ENCODE measurements around the gene PPP1R1C. TPM values are rescaled to one million over a fixed set of nuclear protein-coding genes. Genes with fewer than 3 reads are reported as not detected.

The PPP1R1C gene
- total RNA-seq, 1 donor from 2014 or later: 13.8 TPM

- H3K36me3 Mint-ChIP-seq (ENCODE audit: unreplicated experiment): no peaks in the 10 kb centered on the region
- no peak for TF ChIP-seq CTCF (IDR thresholded peaks at IDR 0.05; ENCODE audit: partially characterized antibody, unreplicated experiment)
- no peaks in the 10 kb centered on the region for H3K9me3 Mint-ChIP-seq (ENCODE audit: unreplicated experiment)
- no peak overlapping the region for H3K27ac Mint-ChIP-seq (ENCODE audit: unreplicated experiment)
- no peak for DNase-seq
- H3K4me1 Mint-ChIP-seq (ENCODE audit: low read depth, unreplicated experiment): no peaks in the 10 kb centered on the region
- H3K27me3 Mint-ChIP-seq (ENCODE audit: unreplicated experiment): no peaks in the 10 kb centered on the region
- no peak overlapping the region for H3K4me3 Mint-ChIP-seq (ENCODE audit: unreplicated experiment)
These were observed 21.1 kb downstream of the PPP1R1C start for GRCh38 chr2:182006595-182007341.

- H3K27me3 Mint-ChIP-seq (ENCODE audit: unreplicated experiment): no peaks in the 10 kb centered on the region
- H3K9me3 Mint-ChIP-seq (ENCODE audit: unreplicated experiment): peaks cover 1% of the 10 kb centered on the region
- no peak for TF ChIP-seq CTCF (IDR thresholded peaks at IDR 0.05; ENCODE audit: partially characterized antibody, unreplicated experiment)
- DNase-seq: no peak
- H3K27ac Mint-ChIP-seq (ENCODE audit: unreplicated experiment): no peak overlapping the region
- no peaks in the 10 kb centered on the region for H3K4me1 Mint-ChIP-seq (ENCODE audit: low read depth, unreplicated experiment)
- no peaks in the 10 kb centered on the region for H3K36me3 Mint-ChIP-seq (ENCODE audit: unreplicated experiment)
- H3K4me3 Mint-ChIP-seq (ENCODE audit: unreplicated experiment): no peak overlapping the region
These were observed 28.6 kb downstream of the PPP1R1C start for GRCh38 chr2:182014284-182014683.

GRCh38 chr2:182015334-182016109, 29.9 kb downstream of the PPP1R1C start:
- no peak for DNase-seq
- no peak for TF ChIP-seq CTCF (IDR thresholded peaks at IDR 0.05; ENCODE audit: partially characterized antibody, unreplicated experiment)
- Mint-ChIP-seq H3K4me1 (ENCODE audit: low read depth, unreplicated experiment) (peaks cover 3% of the 10 kb centered on the region), H3K27me3 (ENCODE audit: unreplicated experiment) (no peaks in the 10 kb centered on the region), H3K9me3 (ENCODE audit: unreplicated experiment) (peaks cover 1% of the 10 kb centered on the region), H3K36me3 (ENCODE audit: unreplicated experiment) (no peaks in the 10 kb centered on the region), H3K4me3 (ENCODE audit: unreplicated experiment) (no peak overlapping the region), H3K27ac (ENCODE audit: unreplicated experiment) (no peak overlapping the region)

- DNase-seq: no peak
These were observed 32.6 kb downstream of the PPP1R1C start for GRCh38 chr2:182018218-182018617.

More at GRCh38 chr2:182018218-182018617, 32.6 kb downstream of the PPP1R1C start:
- Mint-ChIP-seq H3K36me3 (ENCODE audit: unreplicated experiment) (no peaks in the 10 kb centered on the region), H3K27me3 (ENCODE audit: unreplicated experiment) (no peaks in the 10 kb centered on the region), H3K4me3 (ENCODE audit: unreplicated experiment) (no peak overlapping the region), H3K9me3 (ENCODE audit: unreplicated experiment) (peaks cover 4% of the 10 kb centered on the region), H3K27ac (ENCODE audit: unreplicated experiment) (no peak overlapping the region), H3K4me1 (ENCODE audit: low read depth, unreplicated experiment) (peaks cover 8% of the 10 kb centered on the region)
- TF ChIP-seq CTCF (IDR thresholded peaks at IDR 0.05; ENCODE audit: partially characterized antibody, unreplicated experiment): no peak
